ENCODE results near the gene CAPN7. TPM values are rescaled to one million over a fixed set of nuclear protein-coding genes. Genes with fewer than 3 reads are reported as not detected.

Gene CAPN7
- total RNA-seq, 1 experiment from 2014 or later, result 25.2 TPM

DNA sequence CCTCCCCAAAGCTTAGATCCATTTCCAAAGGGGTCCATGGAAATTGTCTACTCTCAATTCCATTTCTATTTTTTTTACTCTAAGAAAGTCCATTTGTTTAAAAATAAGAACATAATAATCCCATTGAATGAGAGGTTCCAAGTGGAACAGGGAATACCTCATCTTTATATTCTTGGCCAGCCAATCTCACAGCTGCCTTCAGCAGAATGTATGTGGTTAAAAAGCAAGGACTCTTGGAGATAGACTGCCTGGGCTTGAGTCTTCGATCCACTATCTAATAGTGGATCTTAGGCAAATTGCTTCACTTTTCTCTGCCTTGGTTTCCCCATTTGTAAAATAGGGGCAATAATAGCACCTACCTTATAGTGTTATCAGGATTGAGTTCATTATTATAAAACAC lies 24.5 kb upstream of the CAPN7 start:
- Histone ChIP-seq H3K9me3 (ENCODE audit: control insufficient read depth, low read depth, low read length) (no peaks in the 10 kb centered on the region), H3K4ac (ENCODE audit: low read depth, low read length) (no peak overlapping the region), H3K56ac (ENCODE audit: insufficient read length, low read depth, low read length) (no peak overlapping the region), H3K27ac (ENCODE audit: insufficient read length, low read depth, low read length) (no peak overlapping the region), H4K5ac (ENCODE audit: insufficient read length, low read depth, low read length) (no peak overlapping the region), H3K79me2 (ENCODE audit: insufficient read depth, low read length) (no peaks in the 10 kb centered on the region), H3K18ac (ENCODE audit: insufficient read length, low read depth, low read length) (no peak overlapping the region), H3K4me1 (ENCODE audit: insufficient read depth, low read length) (no peaks in the 10 kb centered on the region), H2BK20ac (ENCODE audit: low read depth, low read length, poor library complexity, severe bottlenecking) (no peak overlapping the region), H3K23me2 (ENCODE audit: insufficient read length, low read depth, low read length, poor library complexity, severe bottlenecking) (no peaks in the 10 kb centered on the region), H2BK12ac (ENCODE audit: insufficient read length, low read depth, low read length) (no peak overlapping the region), H3K27me3 (ENCODE audit: insufficient read depth, low read length) (peaks cover 2% of the 10 kb centered on the region; the same call in 1 of the 2 replicates), H2AFZ (ENCODE audit: low read length) (no peak overlapping the region), H3K79me1 (ENCODE audit: insufficient read depth, low read depth, low read length, poor library complexity, severe bottlenecking) (no peaks in the 10 kb centered on the region), H3K4me2 (ENCODE audit: insufficient read depth, insufficient read length, low read length) (no peak overlapping the region), H3K23ac (ENCODE audit: insufficient read length, low read depth, low read length) (no peak overlapping the region), H4K20me1 (ENCODE audit: control insufficient read depth, insufficient read depth, insufficient read length) (no peaks in the 10 kb centered on the region), H2BK15ac (ENCODE audit: low read depth, low read length) (no peak overlapping the region), H2AK5ac (ENCODE audit: insufficient read length, low read length) (no peak overlapping the region), H3K9ac (ENCODE audit: extremely low read depth, insufficient read length, low read length) (no peak overlapping the region), H3T11ph (ENCODE audit: low read length) (no peak overlapping the region), H2BK5ac (ENCODE audit: insufficient read length, low read length) (no peak overlapping the region), H4K91ac (ENCODE audit: insufficient read length, low read depth, low read length) (no peak overlapping the region), H4K8ac (replicated peaks; ENCODE audit: insufficient read length, low read depth, low read length) (no peak overlapping the region), H2BK120ac (ENCODE audit: low read depth, low read length, poor library complexity, severe bottlenecking) (no peak overlapping the region), H3K14ac (ENCODE audit: insufficient read depth, low read length) (no peak overlapping the region)
- peaks cover 0 to 6% (median 3%) of the 10 kb centered on the region in 3 experiments; a peak in 4 of 7 replicates for H3K36me3 Mint-ChIP-seq (ENCODE audit: insufficient read depth in 1 of 3, low read depth in 3 of 3)
- no CpG with 5 or more reads among the region's 1 CpG for WGBS (ENCODE audit: extremely low coverage, insufficient read length, low lambda C conversion rate)
- H3K9me3 Mint-ChIP-seq, result peaks cover 4 to 8% of the 10 kb centered on the region in 2 experiments; a peak in 4 of 5 replicates
- H3K27me3 Mint-ChIP-seq (ENCODE audit: low read depth), result no peaks in the 10 kb centered on the region
- TF ChIP-seq CTCF (conservative IDR thresholded peaks at IDR 0.05), result no peak
- DNase-seq, result no peak
- H3K4me3 Mint-ChIP-seq, result no peak overlapping the region
- H3K27ac Mint-ChIP-seq, result no peak overlapping the region
- H3K4me1 Mint-ChIP-seq, result peaks cover 10 to 23% of the 10 kb centered on the region in 2 experiments; a peak in 3 of 4 replicates
